ENCODE measurements around the gene ANKRD28. TPM values are rescaled to one million over a fixed set of nuclear protein-coding genes. Genes with fewer than 3 reads are reported as not detected.

ANKRD28 gene
- total and polyA plus RNA-seq, 2 of the 8 experiments (the other 6 are each of a cell fraction or from before 2014, with no cell fraction given): 39.1 to 61.7 TPM

DNA sequence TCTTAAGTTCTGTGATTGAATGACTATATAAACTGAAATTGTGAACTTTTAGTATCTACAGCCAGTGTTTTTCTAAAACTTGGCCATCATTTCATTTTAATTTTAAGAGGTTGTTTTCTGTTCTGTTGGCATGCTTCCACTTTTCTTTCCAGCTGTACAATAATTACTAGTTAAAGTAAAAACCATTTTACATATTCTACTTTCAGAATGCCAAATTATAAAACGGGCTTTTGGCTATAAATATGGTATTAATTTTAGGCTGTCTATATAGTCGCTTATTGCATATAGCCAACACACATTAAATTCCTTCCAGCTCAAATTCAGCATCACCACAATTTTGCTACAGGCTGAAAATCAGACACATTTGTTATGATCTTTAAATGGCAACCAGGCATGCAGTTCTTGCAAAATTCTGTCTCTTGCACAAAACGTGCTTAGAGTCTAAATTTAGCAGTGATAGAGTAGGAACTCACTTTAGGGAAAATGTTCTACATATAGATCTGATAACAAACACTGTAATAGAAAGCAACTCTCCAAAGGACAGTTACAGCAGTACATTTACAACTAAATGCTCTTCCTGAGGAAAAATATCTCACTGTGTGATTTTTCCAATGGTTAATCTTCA lies 115.1 kb downstream of the ANKRD28 start:
- FAIRE-seq (no peak), DNase-seq (ENCODE audit: low read depth in 1 of 2, low spot score in 2 of 2) (no peak)
- TF ChIP-seq TAF1 (IDR thresholded peaks at IDR 0.05; ENCODE audit: low read depth, low read length) (no peak), CHD1 (IDR thresholded peaks at IDR 0.05; ENCODE audit: low read depth, low read length) (no peak), RFX5 (IDR thresholded peaks at IDR 0.05; ENCODE audit: borderline replicate concordance, low read depth, low read length) (no peak), CBX5 (IDR thresholded peaks at IDR 0.05; ENCODE audit: low read depth, low read length) (no peak), RAD21 (IDR thresholded peaks at IDR 0.05 in 1 of 2, conservative IDR thresholded peaks at IDR 0.05 in 1 of 2; ENCODE audit: low read depth in 2 of 2, low read length in 2 of 2) (no peak), TAF7 (optimal IDR thresholded peaks at IDR 0.05; ENCODE audit: borderline replicate concordance, low read depth, low read length) (no peak)
- TF ChIP-seq, protein P1, sequence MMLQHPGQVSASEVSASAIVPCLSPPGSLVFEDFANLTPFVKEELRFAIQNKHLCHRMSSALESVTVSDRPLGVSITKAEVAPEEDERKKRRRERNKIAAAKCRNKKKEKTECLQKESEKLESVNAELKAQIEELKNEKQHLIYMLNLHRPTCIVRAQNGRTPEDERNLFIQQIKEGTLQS (IDR thresholded peaks at IDR 0.05; ENCODE audit: insufficient read depth, low read depth, low read length): no peak
- TF ChIP-seq, protein P2, sequence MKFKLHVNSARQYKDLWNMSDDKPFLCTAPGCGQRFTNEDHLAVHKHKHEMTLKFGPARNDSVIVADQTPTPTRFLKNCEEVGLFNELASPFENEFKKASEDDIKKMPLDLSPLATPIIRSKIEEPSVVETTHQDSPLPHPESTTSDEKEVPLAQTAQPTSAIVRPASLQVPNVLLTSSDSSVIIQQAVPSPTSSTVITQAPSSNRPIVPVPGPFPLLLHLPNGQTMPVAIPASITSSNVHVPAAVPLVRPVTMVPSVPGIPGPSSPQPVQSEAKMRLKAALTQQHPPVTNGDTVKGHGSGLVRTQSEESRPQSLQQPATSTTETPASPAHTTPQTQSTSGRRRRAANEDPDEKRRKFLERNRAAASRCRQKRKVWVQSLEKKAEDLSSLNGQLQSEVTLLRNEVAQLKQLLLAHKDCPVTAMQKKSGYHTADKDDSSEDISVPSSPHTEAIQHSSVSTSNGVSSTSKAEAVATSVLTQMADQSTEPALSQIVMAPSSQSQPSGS (IDR thresholded peaks at IDR 0.05; ENCODE audit: low read length): no peak
- H3K9me3 ChIP-seq (ENCODE audit: insufficient read depth in 2 of 2, low read depth in 1 of 2, low read length in 1 of 2): no peaks in the 10 kb centered on the region
- no peak overlapping the region for H4K91ac ChIP-seq (replicated peaks; ENCODE audit: insufficient read length, low read length)
- H3K79me2 ChIP-seq (ENCODE audit: control insufficient read depth in 1 of 2, insufficient read depth in 2 of 2, low read length in 2 of 2): no peaks in the 10 kb centered on the region
- H3K23ac ChIP-seq (ENCODE audit: insufficient read length): no peak overlapping the region
- ChIA-PET CTCF (ENCODE audit: partially characterized antibody) (interaction anchor here (0.6 kb wide), 1 partner anchor 9 kb away, joined by 5 read pairs; no protein-coding TSS in a partner anchor), POLR2A (ENCODE audit: partially characterized antibody) (no interaction called here)
- no peak overlapping the region for H2BK120ac ChIP-seq (replicated peaks; ENCODE audit: low read depth, low read length)
- H3K79me1 ChIP-seq (ENCODE audit: low read depth, low read length): no peaks in the 10 kb centered on the region
- H2BK20ac ChIP-seq (ENCODE audit: low read length): no peak overlapping the region
- no peak overlapping the region for H3K27ac ChIP-seq (ENCODE audit: low read depth, low read length)
- H3K36me3 ChIP-seq (ENCODE audit: control insufficient read depth in 2 of 4, insufficient read depth in 4 of 4, low read length in 3 of 4): peaks cover 4 to 45% (median 28%) of the 10 kb centered on the region in 4 experiments; a peak in 7 of 8 replicates
- no peak overlapping the region for H3K9ac ChIP-seq (replicated peaks in 1 of 4; ENCODE audit: extremely low read depth in 1 of 4, low read depth in 3 of 4, low read length in 3 of 4)
- WGBS, 2 experiments (ENCODE audit: extremely low coverage in 1 of 2, insufficient coverage in 1 of 2, insufficient read length in 1 of 2, insufficient replicate concordance in 2 of 2, low coverage in 1 of 2, low lambda C conversion rate in 2 of 2, missing lambda C conversion rate in 1 of 2): 85% methylated on average over 3 of the region's 3 CpGs; no CpG with 5 or more reads in 1 of the 2 experiments
- H3K4me2 ChIP-seq (ENCODE audit: insufficient read depth in 1 of 2, low read depth in 2 of 2, low read length in 2 of 2): no peak overlapping the region
- no peak overlapping the region for H2BK12ac ChIP-seq (ENCODE audit: low read depth, low read length)
- H2AFZ ChIP-seq (ENCODE audit: low read length): no peak overlapping the region
- no peaks in the 10 kb centered on the region for H4K20me1 ChIP-seq (replicated peaks in 1 of 2; ENCODE audit: control insufficient read depth in 1 of 2, insufficient read depth in 2 of 2, low read length in 2 of 2)
- H3K4ac ChIP-seq (replicated peaks; ENCODE audit: insufficient read length, low read depth, low read length): no peak overlapping the region
- no peak overlapping the region for H3K14ac ChIP-seq (ENCODE audit: insufficient read length)
- H3K56ac ChIP-seq (replicated peaks; ENCODE audit: insufficient read length, low read depth, low read length): no peak overlapping the region
- H2AK5ac ChIP-seq (ENCODE audit: low read depth, low read length): no peak overlapping the region
- H2BK15ac ChIP-seq (ENCODE audit: low read length): no peak overlapping the region
- no peak overlapping the region for H3K4me3 ChIP-seq (ENCODE audit: extremely low read depth in 1 of 4, insufficient read depth in 2 of 4, low read depth in 3 of 4, low read length in 4 of 4)
- no peaks in the 10 kb centered on the region for H3K4me1 ChIP-seq (replicated peaks in 1 of 4; ENCODE audit: control insufficient read depth in 3 of 4, insufficient read depth in 4 of 4, low read length in 3 of 4)
- H3K27me3 ChIP-seq (replicated peaks in 1 of 4; ENCODE audit: control insufficient read depth in 3 of 4, extremely low read depth in 1 of 4, insufficient read depth in 3 of 4, low read length in 3 of 4): peaks cover 0 to 1% (median 0%) of the 10 kb centered on the region in 4 experiments; a peak in 1 of 7 replicates
- no peak overlapping the region for H4K8ac ChIP-seq (ENCODE audit: extremely low read depth, insufficient read depth, low read length)
- H2BK5ac ChIP-seq (ENCODE audit: low read depth, low read length): no peak overlapping the region
- no peak overlapping the region for H3K18ac ChIP-seq (ENCODE audit: extremely low read depth, low read length)
- H4K5ac ChIP-seq (ENCODE audit: insufficient read length, low read depth, low read length): no peak overlapping the region
- no peaks in the 10 kb centered on the region for H3K23me2 ChIP-seq (ENCODE audit: low read depth, low read length)
